Esophagus muscularis mucosa (tissue), 4 donors: ENCODE results near the gene PSD4.

ENCODE experiments used
- EP300 ChIP-seq: sonication (generic); formaldehyde crosslinking; IDR thresholded peaks from one replicate; pipeline ENCODE4 v1.6.1; 2017; ENCODE audit warnings: antibody characterized with exemption
- POLR2A ChIP-seq: fragments of 450-650 bp; IDR thresholded peaks from one replicate; pipeline ENCODE4 v1.6.1; 2017; ENCODE audit warnings: antibody characterized with exemption, moderate library complexity, mild to moderate bottlenecking, low read depth
- TF ChIP-seq, protein P1 (sequence below), 3 experiments: fragments of 200-600 bp in 2 of 3; fragments of 450-650 bp in 1 of 3; sonication (generic) in 2 of 3; IDR thresholded peaks; one replicate each; pipeline ENCODE4 v1.5.1; 2017 to 2019; ENCODE audit warnings: antibody characterized with exemption in 3 of 3, mild to moderate bottlenecking in 2 of 3, moderate library complexity in 1 of 3

DNA sequence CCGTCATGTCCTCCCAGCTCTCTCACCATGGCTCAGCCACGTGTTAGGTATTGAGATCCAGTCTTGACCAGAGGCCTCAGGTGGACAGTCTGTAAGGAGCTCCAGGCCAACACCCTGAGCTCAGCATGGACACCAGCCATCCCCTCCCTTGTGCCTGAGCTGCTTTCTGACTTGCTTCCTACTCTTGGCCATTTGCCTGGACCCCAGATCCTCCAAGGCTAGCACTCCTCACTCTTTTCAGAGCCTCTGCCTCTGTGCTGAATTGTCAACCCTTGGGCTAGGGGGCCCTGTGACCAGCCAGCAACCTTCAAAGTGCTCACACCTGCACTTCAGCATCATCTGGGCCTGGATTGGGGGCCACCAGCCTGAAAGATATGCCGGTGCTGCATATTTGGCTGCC lies 58.4 kb downstream of the PSD4 start:
- TF ChIP-seq, protein P1, sequence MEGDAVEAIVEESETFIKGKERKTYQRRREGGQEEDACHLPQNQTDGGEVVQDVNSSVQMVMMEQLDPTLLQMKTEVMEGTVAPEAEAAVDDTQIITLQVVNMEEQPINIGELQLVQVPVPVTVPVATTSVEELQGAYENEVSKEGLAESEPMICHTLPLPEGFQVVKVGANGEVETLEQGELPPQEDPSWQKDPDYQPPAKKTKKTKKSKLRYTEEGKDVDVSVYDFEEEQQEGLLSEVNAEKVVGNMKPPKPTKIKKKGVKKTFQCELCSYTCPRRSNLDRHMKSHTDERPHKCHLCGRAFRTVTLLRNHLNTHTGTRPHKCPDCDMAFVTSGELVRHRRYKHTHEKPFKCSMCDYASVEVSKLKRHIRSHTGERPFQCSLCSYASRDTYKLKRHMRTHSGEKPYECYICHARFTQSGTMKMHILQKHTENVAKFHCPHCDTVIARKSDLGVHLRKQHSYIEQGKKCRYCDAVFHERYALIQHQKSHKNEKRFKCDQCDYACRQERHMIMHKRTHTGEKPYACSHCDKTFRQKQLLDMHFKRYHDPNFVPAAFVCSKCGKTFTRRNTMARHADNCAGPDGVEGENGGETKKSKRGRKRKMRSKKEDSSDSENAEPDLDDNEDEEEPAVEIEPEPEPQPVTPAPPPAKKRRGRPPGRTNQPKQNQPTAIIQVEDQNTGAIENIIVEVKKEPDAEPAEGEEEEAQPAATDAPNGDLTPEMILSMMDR (IDR thresholded peaks at IDR 0.05) = no peak
- no peak for TF ChIP-seq POLR2A
- no peak for TF ChIP-seq EP300
